GM12872 (cell line): Measurements from ENCODE around the gene RDH13.

Experiments used
- TF ChIP-seq, protein P1 (sequence below): IDR thresholded peaks from 3 replicates; pipeline ENCODE4 v1.5.1; 2011; ENCODE audit warnings: low read depth, mild to moderate bottlenecking, low read length, moderate library complexity; ENCODE audit not compliant: insufficient read depth

RDH13 gene

GRCh38 chr19:55103190-55103589, 40.2 kb upstream of the RDH13 start:
- TF ChIP-seq, protein P1, sequence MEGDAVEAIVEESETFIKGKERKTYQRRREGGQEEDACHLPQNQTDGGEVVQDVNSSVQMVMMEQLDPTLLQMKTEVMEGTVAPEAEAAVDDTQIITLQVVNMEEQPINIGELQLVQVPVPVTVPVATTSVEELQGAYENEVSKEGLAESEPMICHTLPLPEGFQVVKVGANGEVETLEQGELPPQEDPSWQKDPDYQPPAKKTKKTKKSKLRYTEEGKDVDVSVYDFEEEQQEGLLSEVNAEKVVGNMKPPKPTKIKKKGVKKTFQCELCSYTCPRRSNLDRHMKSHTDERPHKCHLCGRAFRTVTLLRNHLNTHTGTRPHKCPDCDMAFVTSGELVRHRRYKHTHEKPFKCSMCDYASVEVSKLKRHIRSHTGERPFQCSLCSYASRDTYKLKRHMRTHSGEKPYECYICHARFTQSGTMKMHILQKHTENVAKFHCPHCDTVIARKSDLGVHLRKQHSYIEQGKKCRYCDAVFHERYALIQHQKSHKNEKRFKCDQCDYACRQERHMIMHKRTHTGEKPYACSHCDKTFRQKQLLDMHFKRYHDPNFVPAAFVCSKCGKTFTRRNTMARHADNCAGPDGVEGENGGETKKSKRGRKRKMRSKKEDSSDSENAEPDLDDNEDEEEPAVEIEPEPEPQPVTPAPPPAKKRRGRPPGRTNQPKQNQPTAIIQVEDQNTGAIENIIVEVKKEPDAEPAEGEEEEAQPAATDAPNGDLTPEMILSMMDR = no peak

- TF ChIP-seq, protein P1 = no peak
Observed at GRCh38 chr19:55101261-55101660, 38.3 kb upstream of the RDH13 start.

GRCh38 chr19:55099557-55100506, 36.9 kb upstream of the RDH13 start:
- TF ChIP-seq, protein P1 = 0 out of 3 replicates have a peak, but pooled peaks have one; percentile 7

GRCh38 chr19:55098716-55099556, 36.0 kb upstream of the RDH13 start:
- TF ChIP-seq, protein P1 = 0 out of 3 replicates have a peak, but pooled peaks have one; percentile 7

- TF ChIP-seq, protein P1 = no peak
Observed at GRCh38 chr19:55097864-55098715, 35.1 kb upstream of the RDH13 start.

GRCh38 chr19:55096061-55096701, 33.2 kb upstream of the RDH13 start:
- TF ChIP-seq, protein P1 = no peak
